Measurements from ENCODE around the gene TM7SF3.
"Not testable (repeated sequence)": the region's sequence is repeated elsewhere in the genome, so short reads cannot be mapped to it uniquely, and the experiment has no call there.

Gene TM7SF3

GRCh38 chr12:26978801-26979200, 35.4 kb downstream of the TM7SF3 start:
- Histone ChIP-seq H3K36me3 (ENCODE audit: control insufficient read depth, insufficient read depth, low read length) (peaks cover under 1% of the 10 kb centered on the region; the same call in 1 of the 2 replicates), H3K4me3 (ENCODE audit: low read length) (no peak overlapping the region), H3K9me3 (ENCODE audit: control insufficient read depth, insufficient read depth, low read length) (no peaks in the 10 kb centered on the region), H3K27me3 (ENCODE audit: control insufficient read depth, insufficient read depth, low read length) (no peaks in the 10 kb centered on the region), H3K4me1 (ENCODE audit: control insufficient read depth, insufficient read depth, low read length) (no peaks in the 10 kb centered on the region), H3K27ac (ENCODE audit: low read length) (no peak overlapping the region)
- no CpG with 5 or more reads among the region's 1 CpG for WGBS (ENCODE audit: insufficient coverage, insufficient read length)
- DNase-seq (ENCODE audit: low read depth, low spot score): no peak

- no CpG with 5 or more reads among the region's 2 CpGs for WGBS (ENCODE audit: insufficient coverage, insufficient read length)
- Histone ChIP-seq H3K9me3 (ENCODE audit: control insufficient read depth, insufficient read depth, low read length) (no peaks in the 10 kb centered on the region), H3K4me1 (ENCODE audit: control insufficient read depth, insufficient read depth, low read length) (no peaks in the 10 kb centered on the region), H3K36me3 (ENCODE audit: control insufficient read depth, insufficient read depth, low read length) (peaks cover 2% of the 10 kb centered on the region; the same call in 1 of the 2 replicates), H3K27ac (ENCODE audit: low read length) (no peak overlapping the region), H3K4me3 (ENCODE audit: low read length) (no peak overlapping the region), H3K27me3 (ENCODE audit: control insufficient read depth, insufficient read depth, low read length) (no peaks in the 10 kb centered on the region)
- DNase-seq (ENCODE audit: low read depth, low spot score): no peak
Observed at GRCh38 chr12:26976687-26977086, 37.5 kb downstream of the TM7SF3 start.

- no peak for DNase-seq (ENCODE audit: low read depth, low spot score)
- Histone ChIP-seq H3K36me3 (ENCODE audit: control insufficient read depth, insufficient read depth, low read length) (0 out of 2 replicates have a peak, but pooled peaks cover 2% of the 10 kb centered on the region), H3K4me3 (ENCODE audit: low read length) (no peak overlapping the region), H3K27ac (ENCODE audit: low read length) (no peak overlapping the region), H3K9me3 (ENCODE audit: control insufficient read depth, insufficient read depth, low read length) (no peaks in the 10 kb centered on the region), H3K4me1 (ENCODE audit: control insufficient read depth, insufficient read depth, low read length) (no peaks in the 10 kb centered on the region), H3K27me3 (ENCODE audit: control insufficient read depth, insufficient read depth, low read length) (no peaks in the 10 kb centered on the region)
- no CpG with 5 or more reads among the region's 2 CpGs for WGBS (ENCODE audit: insufficient coverage, insufficient read length)
Observed at GRCh38 chr12:26971963-26972362, 42.2 kb downstream of the TM7SF3 start.

GRCh38 chr12:26970136-26970535, 44.0 kb downstream of the TM7SF3 start:
- no peak for DNase-seq (ENCODE audit: low read depth, low spot score)
- H3K4me1 ChIP-seq (ENCODE audit: control insufficient read depth, insufficient read depth, low read length): no peaks in the 10 kb centered on the region
- no CpG with 5 or more reads among the region's 2 CpGs for WGBS (ENCODE audit: insufficient coverage, insufficient read length)
- H3K9me3 ChIP-seq (ENCODE audit: control insufficient read depth, insufficient read depth, low read length): no peaks in the 10 kb centered on the region
- H3K27ac ChIP-seq (ENCODE audit: low read length): no peak overlapping the region
- H3K4me3 ChIP-seq (ENCODE audit: low read length): no peak overlapping the region
- no peaks in the 10 kb centered on the region for H3K27me3 ChIP-seq (ENCODE audit: control insufficient read depth, insufficient read depth, low read length)
- H3K36me3 ChIP-seq (ENCODE audit: control insufficient read depth, insufficient read depth, low read length): 0 out of 2 replicates have a peak, but pooled peaks cover 2% of the 10 kb centered on the region

- no peaks in the 10 kb centered on the region for H3K36me3 ChIP-seq (ENCODE audit: control insufficient read depth, insufficient read depth, low read length)
- DNase-seq (ENCODE audit: low read depth, low spot score): no peak
- H3K4me3 ChIP-seq (ENCODE audit: low read length): no peak overlapping the region
- H3K27me3 ChIP-seq (ENCODE audit: control insufficient read depth, insufficient read depth, low read length): no peaks in the 10 kb centered on the region
- no peaks in the 10 kb centered on the region for H3K4me1 ChIP-seq (ENCODE audit: control insufficient read depth, insufficient read depth, low read length)
- H3K9me3 ChIP-seq (ENCODE audit: control insufficient read depth, insufficient read depth, low read length): no peaks in the 10 kb centered on the region
- no peak overlapping the region for H3K27ac ChIP-seq (ENCODE audit: low read length)
- WGBS (ENCODE audit: insufficient coverage, insufficient read length): no CpG with 5 or more reads among the region's 3 CpGs
Observed at GRCh38 chr12:26966842-26967241, 47.3 kb downstream of the TM7SF3 start.

- Histone ChIP-seq H3K27ac (ENCODE audit: low read length) (no peak overlapping the region), H3K27me3 (ENCODE audit: control insufficient read depth, insufficient read depth, low read length) (no peaks in the 10 kb centered on the region), H3K4me1 (ENCODE audit: control insufficient read depth, insufficient read depth, low read length) (no peaks in the 10 kb centered on the region), H3K9me3 (ENCODE audit: control insufficient read depth, insufficient read depth, low read length) (no peaks in the 10 kb centered on the region), H3K36me3 (ENCODE audit: control insufficient read depth, insufficient read depth, low read length) (no peaks in the 10 kb centered on the region), H3K4me3 (ENCODE audit: low read length) (no peak overlapping the region)
- no CpG with 5 or more reads among the region's 1 CpG for WGBS (ENCODE audit: insufficient coverage, insufficient read length)
- no peak for DNase-seq (ENCODE audit: low read depth, low spot score)
Observed at GRCh38 chr12:26963413-26963812, 50.8 kb downstream of the TM7SF3 start.

- Histone ChIP-seq H3K9me3 (ENCODE audit: control insufficient read depth, insufficient read depth, low read length) (no peaks in the 10 kb centered on the region), H3K4me3 (ENCODE audit: low read length) (no peak overlapping the region), H3K27ac (ENCODE audit: low read length) (no peak overlapping the region), H3K36me3 (ENCODE audit: control insufficient read depth, insufficient read depth, low read length) (no peaks in the 10 kb centered on the region), H3K27me3 (ENCODE audit: control insufficient read depth, insufficient read depth, low read length) (no peaks in the 10 kb centered on the region), H3K4me1 (ENCODE audit: control insufficient read depth, insufficient read depth, low read length) (no peaks in the 10 kb centered on the region)
- no CpG with 5 or more reads among the region's 1 CpG for WGBS (ENCODE audit: insufficient coverage, insufficient read length)
- DNase-seq (ENCODE audit: low read depth, low spot score): no peak
Observed at GRCh38 chr12:26961803-26962202, 52.4 kb downstream of the TM7SF3 start.

- not testable (repeated sequence) for H3K27ac ChIP-seq (ENCODE audit: low read length)
Observed at GRCh38 chr12:26961391-26961790, 52.8 kb downstream of the TM7SF3 start.

GRCh38 chr12:26954027-26954426, 60.2 kb downstream of the TM7SF3 start:
- no peak for DNase-seq (ENCODE audit: low read depth, low spot score)
- Histone ChIP-seq H3K36me3 (ENCODE audit: control insufficient read depth, insufficient read depth, low read length) (no peaks in the 10 kb centered on the region), H3K9me3 (ENCODE audit: control insufficient read depth, insufficient read depth, low read length) (no peaks in the 10 kb centered on the region), H3K27me3 (ENCODE audit: control insufficient read depth, insufficient read depth, low read length) (no peaks in the 10 kb centered on the region), H3K4me3 (ENCODE audit: low read length) (no peak overlapping the region), H3K27ac (ENCODE audit: low read length) (no peak overlapping the region), H3K4me1 (ENCODE audit: control insufficient read depth, insufficient read depth, low read length) (no peaks in the 10 kb centered on the region)
- no CpG with 5 or more reads among the region's 4 CpGs for WGBS (ENCODE audit: insufficient coverage, insufficient read length)

More at GRCh38 chr12:26961391-26961790, 52.8 kb downstream of the TM7SF3 start:
- not testable (repeated sequence) for H3K9me3 ChIP-seq (ENCODE audit: control insufficient read depth, insufficient read depth, low read length); H3K4me1 ChIP-seq (ENCODE audit: control insufficient read depth, insufficient read depth, low read length); H3K36me3 ChIP-seq (ENCODE audit: control insufficient read depth, insufficient read depth, low read length); DNase-seq (ENCODE audit: low read depth, low spot score); H3K27me3 ChIP-seq (ENCODE audit: control insufficient read depth, insufficient read depth, low read length); H3K4me3 ChIP-seq (ENCODE audit: low read length)
- WGBS (ENCODE audit: insufficient coverage, insufficient read length): no CpG with 5 or more reads among the region's 7 CpGs

- no peaks in the 10 kb centered on the region for H3K27me3 ChIP-seq (ENCODE audit: control insufficient read depth, insufficient read depth, low read length)
- no peak for DNase-seq (ENCODE audit: low read depth, low spot score)
- no peaks in the 10 kb centered on the region for H3K9me3 ChIP-seq (ENCODE audit: control insufficient read depth, insufficient read depth, low read length)
- no CpG with 5 or more reads among the region's 1 CpG for WGBS (ENCODE audit: insufficient coverage, insufficient read length)
- H3K4me3 ChIP-seq (ENCODE audit: low read length): no peak overlapping the region
- no peaks in the 10 kb centered on the region for H3K36me3 ChIP-seq (ENCODE audit: control insufficient read depth, insufficient read depth, low read length)
- H3K27ac ChIP-seq (ENCODE audit: low read length): no peak overlapping the region
- H3K4me1 ChIP-seq (ENCODE audit: control insufficient read depth, insufficient read depth, low read length): no peaks in the 10 kb centered on the region
Observed at GRCh38 chr12:26953447-26953846, 60.7 kb downstream of the TM7SF3 start.

- no peaks in the 10 kb centered on the region for H3K9me3 ChIP-seq (ENCODE audit: control insufficient read depth, insufficient read depth, low read length)
- no peak for DNase-seq (ENCODE audit: low read depth, low spot score)
- H3K27me3 ChIP-seq (ENCODE audit: control insufficient read depth, insufficient read depth, low read length): no peaks in the 10 kb centered on the region
- WGBS (ENCODE audit: insufficient coverage, insufficient read length): no CpG with 5 or more reads among the region's 1 CpG
- H3K27ac ChIP-seq (ENCODE audit: low read length): no peak overlapping the region
- H3K36me3 ChIP-seq (ENCODE audit: control insufficient read depth, insufficient read depth, low read length): no peaks in the 10 kb centered on the region
- no peaks in the 10 kb centered on the region for H3K4me1 ChIP-seq (ENCODE audit: control insufficient read depth, insufficient read depth, low read length)
- H3K4me3 ChIP-seq (ENCODE audit: low read length): no peak overlapping the region
Observed at GRCh38 chr12:26948309-26948708, 65.9 kb downstream of the TM7SF3 start.

All from iPS DF 6.9 (cell line).